Measurements from ENCODE around the gene ICA1L. TPM values are rescaled to one million over a fixed set of nuclear protein-coding genes. Genes with fewer than 3 reads are reported as not detected.

The ICA1L gene
- total RNA-seq, 1 experiment from 2014 or later: not detected

- no TSS peak for BruUV-seq (replicated peaks)
- Histone ChIP-seq H3F3A (ENCODE audit: insufficient read depth, low read depth) (no peaks in the 10 kb centered on the region), H3K27me3 (ENCODE audit: insufficient read depth, low read depth) (no peaks in the 10 kb centered on the region), H3K9me2 (ENCODE audit: insufficient read depth) (no peaks in the 10 kb centered on the region), H2AFZ (no peak overlapping the region), H3K27ac (no peak overlapping the region), H3K4me3 (no peak overlapping the region), H3K9me3 (ENCODE audit: insufficient read depth, low read depth) (no peaks in the 10 kb centered on the region), H4K20me1 (ENCODE audit: insufficient read depth) (no peaks in the 10 kb centered on the region), H3K36me3 (ENCODE audit: low read depth) (no peaks in the 10 kb centered on the region), H3K79me2 (ENCODE audit: low read depth) (no peaks in the 10 kb centered on the region), H3K4me1 (replicated peaks; ENCODE audit: insufficient read depth) (no peaks in the 10 kb centered on the region), H3K4me2 (no peak overlapping the region)
- intact Hi-C loops (cut with micrococcal nuclease; ENCODE audit: unreplicated experiment): no loop called here
- no peak for TF ChIP-seq CTCF (conservative IDR thresholded peaks at IDR 0.05)
- no peak for TF ChIP-seq EZH2 (IDR thresholded peaks at IDR 0.05; ENCODE audit: low read depth)
- POLR2A ChIA-PET (ENCODE audit: unreplicated experiment): no interaction called here
- no peak for DNase-seq
- CTCF ChIA-PET: no interaction called here
Measured at GRCh38 chr2:202756598-202756997, 115.0 kb downstream of the ICA1L start.

GRCh38 chr2:202754936-202755335, 116.6 kb downstream of the ICA1L start:
- POLR2A ChIA-PET (ENCODE audit: unreplicated experiment): no interaction called here
- no peak for TF ChIP-seq CTCF (conservative IDR thresholded peaks at IDR 0.05)
- no peak for TF ChIP-seq EZH2 (IDR thresholded peaks at IDR 0.05; ENCODE audit: low read depth)
- no TSS peak for BruUV-seq (replicated peaks)

GRCh38 chr2:202752071-202752470, 119.5 kb downstream of the ICA1L start:
- no peaks in the 10 kb centered on the region for H3K79me2 ChIP-seq (ENCODE audit: low read depth)
- no peak overlapping the region for H3K4me2 ChIP-seq
- H3K9me3 ChIP-seq (ENCODE audit: insufficient read depth, low read depth): no peaks in the 10 kb centered on the region
- no peak overlapping the region for H3K27ac ChIP-seq
- no peaks in the 10 kb centered on the region for H3K9me2 ChIP-seq (ENCODE audit: insufficient read depth)
- H3K36me3 ChIP-seq (ENCODE audit: low read depth): no peaks in the 10 kb centered on the region
- H4K20me1 ChIP-seq (ENCODE audit: insufficient read depth): no peaks in the 10 kb centered on the region
- no peaks in the 10 kb centered on the region for H3K4me1 ChIP-seq (replicated peaks; ENCODE audit: insufficient read depth)
- ChIA-PET POLR2A (ENCODE audit: unreplicated experiment) (interaction anchor here (0.6 kb wide), 1 partner anchor 116 kb away, joined by 5 read pairs; no protein-coding TSS in a partner anchor), CTCF (interaction anchor here (1.0 kb wide), 1 partner anchor 19 kb away, joined by 6 read pairs; no protein-coding TSS in a partner anchor)
- no peak overlapping the region for H2AFZ ChIP-seq
- TF ChIP-seq CTCF (conservative IDR thresholded peaks at IDR 0.05) (no peak), EZH2 (IDR thresholded peaks at IDR 0.05; ENCODE audit: low read depth) (no peak)
- H3F3A ChIP-seq (ENCODE audit: insufficient read depth, low read depth): no peaks in the 10 kb centered on the region
- intact Hi-C loops (cut with micrococcal nuclease; ENCODE audit: unreplicated experiment): no loop called here
- no TSS peak for BruUV-seq (replicated peaks)
- DNase-seq: no peak
- no peaks in the 10 kb centered on the region for H3K27me3 ChIP-seq (ENCODE audit: insufficient read depth, low read depth)
- no peak overlapping the region for H3K4me3 ChIP-seq

More at GRCh38 chr2:202754936-202755335, 116.6 kb downstream of the ICA1L start:
- H3K9me2 ChIP-seq (ENCODE audit: insufficient read depth): no peaks in the 10 kb centered on the region
- H3K4me2 ChIP-seq: no peak overlapping the region
- H3K4me3 ChIP-seq: no peak overlapping the region
- no peaks in the 10 kb centered on the region for H3K27me3 ChIP-seq (ENCODE audit: insufficient read depth, low read depth)
- CTCF ChIA-PET: no interaction called here
- H2AFZ ChIP-seq: no peak overlapping the region
- no peaks in the 10 kb centered on the region for H3K4me1 ChIP-seq (replicated peaks; ENCODE audit: insufficient read depth)
- intact Hi-C loops (cut with micrococcal nuclease; ENCODE audit: unreplicated experiment): no loop called here
- H3K27ac ChIP-seq: no peak overlapping the region
- no peaks in the 10 kb centered on the region for H4K20me1 ChIP-seq (ENCODE audit: insufficient read depth)
- H3F3A ChIP-seq (ENCODE audit: insufficient read depth, low read depth): no peaks in the 10 kb centered on the region
- H3K9me3 ChIP-seq (ENCODE audit: insufficient read depth, low read depth): no peaks in the 10 kb centered on the region
- no peaks in the 10 kb centered on the region for H3K79me2 ChIP-seq (ENCODE audit: low read depth)
- no peak for DNase-seq
- H3K36me3 ChIP-seq (ENCODE audit: low read depth): no peaks in the 10 kb centered on the region

Data from PC-9 (cell line).